Urinary bladder (tissue), 4 donors: ENCODE results near the gene FUT4. TPM values are rescaled to one million over a fixed set of nuclear protein-coding genes. Genes with fewer than 3 reads are reported as not detected.
"Not testable (repeated sequence)": the region's sequence is repeated elsewhere in the genome, so short reads cannot be mapped to it uniquely, and the experiment has no call there.

Experiments used
- DNase-seq: peaks from one replicate; pipeline ENCODE4 v3.0.0-alpha.2; 2015; ENCODE audit errors: extremely low spot score
- H3K27ac ChIP-seq: one replicate; pipeline ENCODE4 v1.5.1; 2013; ENCODE audit warnings: low read depth, mild to moderate bottlenecking, moderate library complexity
- H3K36me3 ChIP-seq: one replicate; pipeline ENCODE4 v1.6.1; 2013; ENCODE audit warnings: mild to moderate bottlenecking, moderate library complexity; ENCODE audit not compliant: insufficient read depth
- H3K4me1 ChIP-seq: one replicate; pipeline ENCODE4 v1.6.1; 2013; ENCODE audit warnings: mild to moderate bottlenecking, moderate library complexity; ENCODE audit not compliant: insufficient read depth
- H3K4me3 ChIP-seq: one replicate; pipeline ENCODE4 v1.5.1; 2013; ENCODE audit warnings: low read depth, low read length
- WGBS: extraction: QIAGEN DNeasy Blood & Tissue Kit; methylation state at CpG from one replicate; pipeline ENCODE4 v1.1.7; 2013; 5-methylcytosine and 5-hydroxymethylcytosine counted together
- polyA plus RNA-seq: library from polyadenylated mRNA; stranded (reverse); fragments of 200-250 nt; gene quantifications from one replicate; pipeline ENCODE4 v1.2.3, GENCODE V29; 2013
- total RNA-seq: library from RNA; depleted of rRNA; stranded (reverse); fragments of >200 nt; gene quantifications from one replicate; pipeline ENCODE4 v1.2.3, GENCODE V29; 2014
- donor health status: healthy with polysubstance abuse.
- donor health status: healthy.

Gene FUT4
- total and polyA plus RNA-seq, 2 donors, result 4.5 to 7.7 TPM

- no peaks in the 10 kb centered on the region for H3K36me3 ChIP-seq
- WGBS, result 79% methylated on average over 8 of the region's 8 CpGs
- H3K4me1 ChIP-seq, result no peaks in the 10 kb centered on the region
- DNase-seq, result no peak
- H3K4me3 ChIP-seq, result no peak overlapping the region
- H3K27ac ChIP-seq, result no peak overlapping the region
These were observed 20.2 kb downstream of the FUT4 start for GRCh38 chr11:94563848-94564467.

- Histone ChIP-seq H3K27ac (no peak within 1 kb of the TSS), H3K36me3 (no peaks in the 10 kb centered on the region), H3K4me1 (no peaks in the 10 kb centered on the region), H3K4me3 (no peak within 1 kb of the TSS)
- 91% methylated on average over 25 of the region's 25 CpGs for WGBS
- no peak for DNase-seq
These were observed 23.5 kb downstream of the FUT4 start, which contains the start of gene PIWIL4 for GRCh38 chr11:94567181-94567670. Gene PIWIL4, plus strand, starts transcription at chr11:94567368. Its CDS starts 151 bp downstream, at chr11:94567519.

GRCh38 chr11:94568200-94568599 lies 24.5 kb downstream of the FUT4 start:
- no peak overlapping the region for H3K4me3 ChIP-seq
- no peak for DNase-seq
- WGBS, result 97% methylated on average over 5 of the region's 5 CpGs

GRCh38 chr11:94568717-94569116 lies 25.0 kb downstream of the FUT4 start:
- H3K36me3 ChIP-seq, result no peaks in the 10 kb centered on the region
- WGBS, result 87% methylated on average over 4 of the region's 4 CpGs
- H3K4me1 ChIP-seq, result no peaks in the 10 kb centered on the region
- no peak overlapping the region for H3K4me3 ChIP-seq
- DNase-seq, result no peak
- H3K27ac ChIP-seq, result no peak overlapping the region

More at GRCh38 chr11:94568200-94568599, 24.5 kb downstream of the FUT4 start:
- H3K27ac ChIP-seq, result no peak overlapping the region
- H3K4me1 ChIP-seq, result no peaks in the 10 kb centered on the region
- no peaks in the 10 kb centered on the region for H3K36me3 ChIP-seq

GRCh38 chr11:94572975-94573374 lies 29.3 kb downstream of the FUT4 start:
- DNase-seq, H3K36me3 ChIP-seq, H3K4me3 ChIP-seq, H3K4me1 ChIP-seq, H3K27ac ChIP-seq: not testable (repeated sequence)
- 80% methylated on average over 2 of the region's 2 CpGs for WGBS

GRCh38 chr11:94574193-94574961 lies 30.7 kb downstream of the FUT4 start:
- H3K36me3 ChIP-seq, result no peaks in the 10 kb centered on the region
- no peak for DNase-seq
- 79% methylated on average over 13 of the region's 13 CpGs for WGBS
- H3K4me1 ChIP-seq, result no peaks in the 10 kb centered on the region
- no peak overlapping the region for H3K4me3 ChIP-seq
- no peak overlapping the region for H3K27ac ChIP-seq

- H3K4me1 ChIP-seq, result no peaks in the 10 kb centered on the region
- no peak overlapping the region for H3K4me3 ChIP-seq
- H3K36me3 ChIP-seq, result no peaks in the 10 kb centered on the region
- no peak for DNase-seq
- no peak overlapping the region for H3K27ac ChIP-seq
- whole genome bisulfite sequencing, result 80% methylated on average over 5 of the region's 5 CpGs
These were observed 32.6 kb downstream of the FUT4 start for GRCh38 chr11:94576306-94576705.

- no peaks in the 10 kb centered on the region for H3K36me3 ChIP-seq
- H3K4me3 ChIP-seq, result no peak overlapping the region
- H3K4me1 ChIP-seq, result no peaks in the 10 kb centered on the region
- no peak for DNase-seq
- 70% methylated on average over 3 of the region's 3 CpGs for WGBS
- no peak overlapping the region for H3K27ac ChIP-seq
These were observed 34.1 kb downstream of the FUT4 start for GRCh38 chr11:94577841-94578240.

- no peaks in the 10 kb centered on the region for H3K36me3 ChIP-seq
- no peak for DNase-seq
- H3K4me1 ChIP-seq, result no peaks in the 10 kb centered on the region
- H3K27ac ChIP-seq, result no peak overlapping the region
- no peak overlapping the region for H3K4me3 ChIP-seq
- WGBS, result 97% methylated on average over 1 of the region's 1 CpG
These were observed 38.2 kb downstream of the FUT4 start for GRCh38 chr11:94581926-94582325.

GRCh38 chr11:94583213-94583865 lies 39.6 kb downstream of the FUT4 start:
- H3K4me3 ChIP-seq, result no peak overlapping the region
- H3K36me3 ChIP-seq, result no peaks in the 10 kb centered on the region
- H3K4me1 ChIP-seq, result no peaks in the 10 kb centered on the region
- H3K27ac ChIP-seq, result no peak overlapping the region
- no peak for DNase-seq
- 78% methylated on average over 4 of the region's 4 CpGs for WGBS

- no peaks in the 10 kb centered on the region for H3K4me1 ChIP-seq
- WGBS, result 66% methylated on average over 3 of the region's 3 CpGs
- H3K27ac ChIP-seq, result no peak overlapping the region
- DNase-seq, result no peak
- H3K36me3 ChIP-seq, result no peaks in the 10 kb centered on the region
- no peak overlapping the region for H3K4me3 ChIP-seq
These were observed 40.3 kb downstream of the FUT4 start for GRCh38 chr11:94583866-94584500.

GRCh38 chr11:94584978-94585377 lies 41.3 kb downstream of the FUT4 start:
- peaks cover 4% of the 10 kb centered on the region for H3K36me3 ChIP-seq
- over 99% methylated on average over 5 of the region's 5 CpGs for WGBS
- DNase-seq, result no peak
- no peak overlapping the region for H3K4me3 ChIP-seq
- no peak overlapping the region for H3K27ac ChIP-seq
- H3K4me1 ChIP-seq, result no peaks in the 10 kb centered on the region

- Histone ChIP-seq H3K36me3 (peaks cover 4% of the 10 kb centered on the region), H3K4me1 (no peaks in the 10 kb centered on the region), H3K4me3 (no peak overlapping the region), H3K27ac (no peak overlapping the region)
- no peak for DNase-seq
- WGBS, result 86% methylated on average over 3 of the region's 3 CpGs
These were observed 41.7 kb downstream of the FUT4 start for GRCh38 chr11:94585399-94585798.
